GM19452 (cell line): Measurements from ENCODE around the gene SBF1.

Experiments used
- ATAC-seq: cut with Tn5 transposase; IDR thresholded peaks from one replicate; pipeline ENCODE4 v1.9.1; 2021; ENCODE audit not compliant: unreplicated experiment

Gene SBF1

GRCh38 chr22:50486561-50487289 is 11.9 kb upstream of the SBF1 start, which contains the start of gene MIOX:
TSS of gene MIOX (plus strand) at chr22:50486859. CDS start at chr22:50486898, 39 bp downstream.
- ATAC-seq, result no peak

- no peak for ATAC-seq
These were observed 10.6 kb upstream of the SBF1 start for GRCh38 chr22:50485221-50486131.

GRCh38 chr22:50483977-50484853 is 9.4 kb upstream of the SBF1 start:
- no peak for ATAC-seq

- ATAC-seq, result no peak
These were observed 8.7 kb upstream of the SBF1 start for GRCh38 chr22:50483556-50483955.

GRCh38 chr22:50483106-50483505 is 8.3 kb upstream of the SBF1 start:
- ATAC-seq, result no peak

GRCh38 chr22:50482107-50483074 is 7.6 kb upstream of the SBF1 start:
- ATAC-seq, result no peak

- no peak for ATAC-seq
These were observed 6.7 kb upstream of the SBF1 start, which contains the start of gene ADM2 for GRCh38 chr22:50481440-50482106. TSS of gene ADM2 (plus strand) at chr22:50481543. CDS start at chr22:50481848, 305 bp downstream.

- no peak for ATAC-seq
These were observed 6.2 kb upstream of the SBF1 start for GRCh38 chr22:50481045-50481439.

- ATAC-seq, result no peak
These were observed 4.9 kb upstream of the SBF1 start for GRCh38 chr22:50479721-50480120.

- ATAC-seq, result no peak
These were observed 3.1 kb upstream of the SBF1 start for GRCh38 chr22:50477923-50478322.

- no peak for ATAC-seq
These were observed 2.0 kb upstream of the SBF1 start for GRCh38 chr22:50476868-50477267.

GRCh38 chr22:50475652-50476002 is 792 bp upstream of the SBF1 start:
- no peak for ATAC-seq

- ATAC-seq, result no peak
These were observed 772 bp downstream of the SBF1 start for GRCh38 chr22:50473855-50474671.

GRCh38 chr22:50473088-50473487 is 1.7 kb downstream of the SBF1 start:
- no peak for ATAC-seq

GRCh38 chr22:50471962-50472361 is 2.9 kb downstream of the SBF1 start:
- no peak for ATAC-seq

- ATAC-seq, result no peak
These were observed 3.5 kb downstream of the SBF1 start for GRCh38 chr22:50471197-50471847.

GRCh38 chr22:50470491-50470890 is 4.3 kb downstream of the SBF1 start:
- ATAC-seq, result no peak
